PFSK-1 (cell line): ENCODE measurements around the gene ANKRD6.

Experiments used
- FOXP2 ChIP-seq: optimal IDR thresholded peaks from 2 replicates; pipeline ENCODE3; 2011; ENCODE audit warnings: borderline replicate concordance, control low read depth, inconsistent platforms; ENCODE audit not compliant: insufficient read depth; ENCODE audit errors: extremely low read length, extremely low read depth
- POLR2AphosphoS5 ChIP-seq: IDR thresholded peaks from 2 replicates; pipeline ENCODE4 v1.6.1; 2012; ENCODE audit warnings: low read depth, mild to moderate bottlenecking, control low read depth, low read length, moderate library complexity
- REST ChIP-seq, 2 experiments: IDR thresholded peaks; 2 replicates each; pipeline versions ENCODE4 v1.6.1 to v1.8.0; 2011 to 2012; ENCODE audit warnings: low read depth in 2 of 2, low read length in 2 of 2, control low read depth in 1 of 2, inconsistent platforms in 1 of 2, mild to moderate bottlenecking in 1 of 2, moderate library complexity in 1 of 2; ENCODE audit not compliant: insufficient read depth in 1 of 2
- SIN3A ChIP-seq: IDR thresholded peaks from 2 replicates; pipeline ENCODE4 v1.6.1; 2012; ENCODE audit warnings: mild to moderate bottlenecking, low read length, moderate library complexity, borderline replicate concordance; ENCODE audit not compliant: insufficient read depth
- TAF1 ChIP-seq: IDR thresholded peaks from 2 replicates; pipeline ENCODE4 v1.6.1; 2012; ENCODE audit warnings: low read length, control low read depth, borderline replicate concordance; ENCODE audit not compliant: insufficient read depth

Gene ANKRD6

GRCh38 chr6:89415185-89415584 is 17.8 kb upstream of the ANKRD6 start:
- TF ChIP-seq FOXP2 (no peak), TAF1 (no peak), SIN3A (no peak), POLR2AphosphoS5 (no peak), REST (IDR thresholded peaks at IDR 0.05; ENCODE audit: insufficient read depth in 1 of 2, low read depth in 2 of 2, low read length in 2 of 2) (no peak)

GRCh38 chr6:89416796-89417195 is 16.2 kb upstream of the ANKRD6 start:
- no peak for TF ChIP-seq TAF1
- TF ChIP-seq REST (IDR thresholded peaks at IDR 0.05; ENCODE audit: insufficient read depth in 1 of 2, low read depth in 2 of 2, low read length in 2 of 2) = no peak
- TF ChIP-seq SIN3A = no peak
- no peak for TF ChIP-seq FOXP2
- no peak for TF ChIP-seq POLR2AphosphoS5

DNA sequence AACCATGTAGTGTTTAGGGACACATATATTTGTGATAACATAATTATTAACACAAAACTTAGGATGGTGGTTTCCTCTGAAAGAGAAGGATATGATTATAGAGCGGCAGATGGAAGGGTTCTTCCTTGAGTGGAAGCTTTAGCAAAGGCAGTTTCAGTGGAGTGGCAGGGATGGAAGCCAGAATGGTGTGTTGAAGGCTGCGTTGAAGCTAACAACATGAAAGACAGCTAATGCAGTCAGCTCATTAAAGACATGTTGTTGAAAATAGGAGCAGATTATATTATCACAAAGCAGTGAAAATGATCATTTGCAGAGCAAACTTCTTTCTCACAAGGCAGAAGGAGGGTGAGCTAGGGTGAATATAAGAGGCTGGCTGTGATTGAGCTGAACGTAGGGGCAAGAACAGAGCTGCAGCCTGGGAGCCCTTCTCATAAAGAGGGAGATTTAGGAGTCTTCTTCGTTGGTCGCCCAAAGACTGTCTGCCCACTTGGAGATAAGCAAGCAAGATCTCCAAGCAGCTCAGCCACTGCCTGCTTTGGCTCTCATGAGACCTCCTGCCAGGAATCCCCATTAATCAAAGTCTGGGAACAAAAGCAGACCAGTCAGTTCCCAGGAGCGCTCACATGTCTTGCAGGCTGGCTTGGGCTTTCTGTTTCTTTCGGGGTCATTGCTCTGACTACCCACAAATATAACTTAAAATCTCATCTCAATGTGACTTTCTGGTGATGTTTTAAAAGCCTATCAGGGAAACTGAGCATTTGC is 2.6 kb upstream of the ANKRD6 start:
- no peak for TF ChIP-seq REST (IDR thresholded peaks at IDR 0.05; ENCODE audit: insufficient read depth in 1 of 2, low read depth in 2 of 2, low read length in 2 of 2)
- no peak for TF ChIP-seq POLR2AphosphoS5
- TF ChIP-seq FOXP2 = no peak
- no peak for TF ChIP-seq SIN3A
- TF ChIP-seq TAF1 = no peak

GRCh38 chr6:89433252-89434149 is 549 bp downstream of the ANKRD6 start:
- TF ChIP-seq REST (IDR thresholded peaks at IDR 0.05; ENCODE audit: insufficient read depth in 1 of 2, low read depth in 2 of 2, low read length in 2 of 2) = no peak

DNA sequence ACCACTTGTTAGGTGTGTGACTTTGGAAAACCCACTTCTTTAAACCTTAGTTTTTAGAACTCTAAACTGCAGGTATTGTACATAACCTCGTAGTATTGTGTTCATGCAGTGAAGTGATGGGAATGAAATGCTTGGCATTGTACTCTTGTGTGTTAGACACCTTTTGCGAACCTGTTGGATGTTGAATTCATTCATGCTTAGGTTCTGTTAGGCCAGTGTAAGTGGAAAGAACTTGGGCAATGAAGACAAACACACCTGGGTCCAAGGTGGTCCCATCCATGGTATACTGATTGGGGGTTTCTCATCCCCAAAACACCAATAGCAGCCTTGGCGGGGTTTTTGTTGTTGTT is 1.2 kb downstream of the ANKRD6 start:
- no peak for TF ChIP-seq REST (IDR thresholded peaks at IDR 0.05; ENCODE audit: insufficient read depth in 1 of 2, low read depth in 2 of 2, low read length in 2 of 2)
- TF ChIP-seq POLR2AphosphoS5 = no peak
- TF ChIP-seq FOXP2 = no peak
